ENCODE results near the gene KRTCAP2. TPM values are rescaled to one million over a fixed set of nuclear protein-coding genes. Genes with fewer than 3 reads are reported as not detected.

KRTCAP2 gene
- polyA plus RNA-seq, 12 donors = 59.2 to 147 (median 99.7) TPM; not detected in 1

DNA sequence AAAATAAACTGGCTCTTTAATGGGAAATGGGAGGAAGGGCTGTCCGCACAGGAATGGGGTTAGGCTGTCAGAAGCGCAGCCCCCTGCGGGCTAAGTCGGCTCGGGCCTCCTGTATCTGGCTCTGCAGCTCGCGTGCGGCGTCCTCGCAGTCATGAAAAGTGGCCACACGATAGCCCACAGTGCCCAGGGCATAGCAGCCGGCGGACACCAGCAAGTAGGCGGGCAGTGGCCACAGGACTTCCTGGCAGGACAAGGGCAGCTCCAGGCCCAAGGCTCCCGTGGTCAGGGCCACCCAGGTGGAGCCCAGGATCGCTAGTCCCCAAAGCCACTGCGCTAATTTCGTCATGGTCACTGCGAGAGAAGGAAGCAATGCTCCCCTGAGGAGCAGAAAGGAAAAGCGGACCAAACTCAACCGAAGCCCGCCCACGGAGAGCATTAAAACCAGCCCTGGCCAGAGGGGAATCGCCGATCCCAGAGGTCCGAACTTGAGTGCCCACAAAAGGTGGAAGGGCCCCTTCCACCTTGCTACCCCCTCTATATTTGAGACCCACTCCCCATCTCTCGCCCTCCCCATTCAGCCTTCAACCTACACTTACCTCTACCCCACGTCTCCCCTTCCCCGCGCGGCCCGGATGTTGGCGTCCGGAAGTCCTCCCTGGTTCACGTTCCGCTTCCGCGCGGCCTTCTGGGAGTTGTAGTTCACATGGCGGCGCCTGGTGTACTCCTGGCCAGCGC, 33.0 kb downstream of the KRTCAP2 start, which contains the start of gene DPM3:
Gene DPM3 (minus strand): TSS at position 637 of the 735 bp plus-strand sequence. CDS start 291 bp downstream, at position 346.
- peak; percentile 89 for DNase-seq

DNA sequence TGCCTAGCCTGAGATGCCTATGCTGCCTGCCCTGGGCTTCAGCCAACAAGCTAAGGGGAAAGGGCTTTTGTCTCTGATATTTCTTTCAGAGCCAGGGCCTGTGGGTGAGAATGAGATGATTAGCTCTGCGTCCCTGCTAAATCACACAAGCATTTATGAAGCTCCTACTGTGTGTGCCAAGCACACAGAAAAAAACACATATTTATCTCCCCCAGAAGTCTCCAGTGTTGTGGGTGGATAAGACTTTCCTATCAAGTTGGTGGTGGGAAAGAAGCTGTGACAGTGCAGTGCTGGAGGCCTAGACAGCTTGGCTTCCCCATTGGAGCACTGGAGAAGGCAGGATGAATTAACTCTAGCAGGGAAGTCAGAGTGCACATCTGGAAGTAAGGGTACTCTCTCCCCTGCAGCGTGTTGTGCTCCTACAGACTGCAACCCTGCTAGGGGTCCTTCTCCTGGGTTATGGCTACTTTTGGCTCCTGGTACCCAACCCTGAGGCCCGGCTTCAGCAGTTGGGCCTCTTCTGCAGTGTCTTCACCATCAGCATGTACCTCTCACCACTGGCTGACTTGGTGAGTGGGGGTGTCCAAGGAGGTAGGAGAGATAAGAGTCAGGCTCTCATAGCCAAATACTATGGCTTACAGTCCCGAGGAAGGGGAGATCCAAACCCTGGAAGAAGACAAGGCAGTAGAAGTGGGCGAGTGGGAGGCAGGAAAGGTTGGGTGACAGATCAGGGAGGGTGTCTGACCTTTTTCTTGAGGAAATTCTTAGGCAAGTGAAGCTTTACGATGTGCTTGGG, 35.8 kb downstream of the KRTCAP2 start:
- no peak for DNase-seq

DNA sequence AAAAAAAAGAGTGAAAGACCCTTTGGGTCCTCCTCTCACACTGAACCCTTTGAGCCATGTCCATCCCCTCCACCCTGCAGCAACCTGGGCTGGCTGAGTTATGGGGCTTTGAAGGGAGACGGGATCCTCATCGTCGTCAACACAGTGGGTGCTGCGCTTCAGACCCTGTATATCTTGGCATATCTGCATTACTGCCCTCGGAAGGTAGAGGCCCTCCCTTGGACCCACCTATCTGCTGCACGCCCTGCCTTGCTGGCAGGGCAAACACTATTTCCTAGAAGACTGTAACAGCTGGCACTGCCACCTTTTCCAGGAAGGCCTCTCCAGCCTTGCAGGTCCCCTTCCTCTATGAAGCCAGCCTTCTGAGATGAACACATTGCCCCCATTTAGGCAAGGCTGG, 36.4 kb downstream of the KRTCAP2 start:
- DNase-seq = no peak

DNA sequence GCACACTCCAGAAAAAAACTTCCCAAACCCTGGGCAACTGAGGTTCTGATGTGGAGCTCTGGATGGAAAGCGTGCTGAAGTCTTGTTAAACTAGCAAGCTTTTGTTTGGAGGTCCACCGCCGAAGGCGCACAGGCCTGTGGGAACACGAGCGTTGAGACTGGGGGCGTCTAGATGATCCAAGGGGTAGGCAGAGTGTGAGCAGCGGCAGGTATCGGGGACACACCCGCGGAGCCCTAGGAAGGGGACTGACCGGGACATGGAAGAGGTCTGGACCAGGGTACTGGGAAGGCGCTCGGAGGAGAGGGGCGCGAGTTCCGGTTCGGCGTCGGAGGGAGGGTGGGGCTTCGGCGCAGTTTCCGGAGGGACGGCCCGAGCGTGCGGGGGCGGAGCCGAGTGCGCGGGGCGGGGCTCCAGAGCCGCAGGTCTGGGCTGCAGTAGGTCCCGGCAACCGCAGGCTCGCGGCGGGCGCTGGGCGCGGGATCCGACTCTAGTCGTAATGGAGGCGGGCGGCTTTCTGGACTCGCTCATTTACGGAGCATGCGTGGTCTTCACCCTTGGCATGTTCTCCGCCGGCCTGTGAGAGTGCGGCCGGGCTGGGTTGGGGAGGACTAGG, 37.6 kb downstream of the KRTCAP2 start, which contains the start of gene SLC50A1:
Gene SLC50A1 (plus strand): TSS at position 438 of the 614 bp plus-strand sequence. CDS start 60 bp downstream, at position 498.
- DNase-seq = peak; percentile 96

DNA sequence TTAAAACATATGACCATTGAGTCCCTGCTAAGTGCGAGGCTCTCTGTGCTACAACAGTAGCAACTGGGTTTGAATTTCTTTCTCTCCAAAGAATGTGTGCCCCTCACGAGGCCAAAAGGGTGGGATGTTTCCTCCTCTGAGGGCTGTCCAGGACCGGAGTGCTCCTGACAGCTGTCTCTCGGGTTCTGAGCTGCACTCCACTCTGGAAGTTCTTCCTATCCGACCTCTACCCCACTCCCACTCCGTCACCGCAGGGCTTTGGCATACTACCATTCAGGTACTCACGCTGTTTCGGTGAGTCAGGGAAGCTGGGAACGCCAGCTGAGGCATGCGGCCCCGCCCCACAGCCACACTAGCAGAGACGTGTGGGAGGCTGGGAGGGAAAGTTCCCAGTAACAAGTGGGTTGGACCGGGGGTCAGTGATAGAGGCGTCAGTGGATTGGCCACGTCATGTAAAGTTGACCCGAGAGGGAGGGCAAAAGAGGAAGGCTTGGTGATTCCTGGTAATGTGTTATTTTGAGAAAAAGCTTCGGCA, 38.2 kb downstream of the KRTCAP2 start:
- peak; percentile 85 for DNase-seq

DNA sequence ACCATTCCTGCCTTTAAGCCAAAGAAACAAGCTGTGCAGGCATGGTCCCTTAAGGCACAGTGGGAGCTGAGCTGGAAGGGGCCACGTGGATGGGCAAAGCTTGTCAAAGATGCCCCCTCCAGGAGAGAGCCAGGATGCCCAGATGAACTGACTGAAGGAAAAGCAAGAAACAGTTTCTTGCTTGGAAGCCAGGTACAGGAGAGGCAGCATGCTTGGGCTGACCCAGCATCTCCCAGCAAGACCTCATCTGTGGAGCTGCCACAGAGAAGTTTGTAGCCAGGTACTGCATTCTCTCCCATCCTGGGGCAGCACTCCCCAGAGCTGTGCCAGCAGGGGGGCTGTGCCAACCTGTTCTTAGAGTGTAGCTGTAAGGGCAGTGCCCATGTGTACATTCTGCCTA, 38.8 kb downstream of the KRTCAP2 start:
- no peak for DNase-seq

DNA sequence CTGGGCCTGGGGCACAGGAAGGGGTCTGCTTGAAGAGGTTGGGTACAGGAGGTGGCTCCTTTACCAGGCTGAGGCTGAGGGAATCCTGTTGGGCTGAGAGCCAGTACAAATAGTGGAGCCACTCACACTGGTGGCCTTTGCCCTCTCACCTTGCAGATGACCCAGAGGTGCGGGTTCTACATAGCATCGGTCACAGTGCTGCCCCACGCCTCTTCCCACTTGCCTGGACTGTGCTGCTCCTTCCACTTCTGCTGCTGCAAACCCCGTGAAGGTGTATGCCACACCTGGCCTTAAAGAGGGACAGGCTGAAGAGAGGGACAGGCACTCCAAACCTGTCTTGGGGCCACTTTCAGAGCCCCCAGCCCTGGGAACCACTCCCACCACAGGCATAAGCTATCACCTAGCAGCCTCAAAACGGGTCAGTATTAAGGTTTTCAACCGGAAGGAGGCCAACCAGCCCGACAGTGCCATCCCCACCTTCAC, 39.3 kb downstream of the KRTCAP2 start:
- DNase-seq = no peak

DNA sequence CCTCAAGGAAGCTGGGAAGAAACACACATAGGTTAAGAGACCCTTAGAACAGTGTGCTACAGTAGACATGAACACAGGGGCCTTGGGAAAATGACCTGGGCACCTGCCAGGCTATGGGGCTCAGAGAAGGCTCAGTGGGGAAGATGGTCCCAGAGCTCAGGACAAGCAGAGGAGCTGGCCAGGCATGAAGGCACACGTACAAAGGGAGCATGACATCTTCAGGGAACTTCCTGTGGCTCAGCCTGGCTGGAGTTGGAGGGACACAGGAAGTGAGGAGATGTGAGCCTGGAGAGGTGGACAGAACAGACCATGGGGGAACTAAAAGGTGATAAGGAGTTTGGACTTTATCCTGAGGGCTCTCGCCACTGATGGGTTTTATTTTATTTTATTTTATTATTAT, 41.2 kb downstream of the KRTCAP2 start:
- no peak for DNase-seq

DNA sequence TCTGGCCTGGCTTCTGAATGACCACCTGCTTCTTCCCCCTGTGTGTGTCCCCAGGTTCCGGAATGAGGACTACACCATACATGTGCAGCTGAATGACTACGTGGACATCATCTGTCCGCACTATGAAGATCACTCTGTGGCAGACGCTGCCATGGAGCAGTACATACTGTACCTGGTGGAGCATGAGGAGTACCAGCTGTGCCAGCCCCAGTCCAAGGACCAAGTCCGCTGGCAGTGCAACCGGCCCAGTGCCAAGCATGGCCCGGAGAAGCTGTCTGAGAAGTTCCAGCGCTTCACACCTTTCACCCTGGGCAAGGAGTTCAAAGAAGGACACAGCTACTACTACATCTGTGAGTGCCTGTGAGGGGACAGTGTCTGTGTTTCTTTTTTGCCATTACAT, 41.8 kb downstream of the KRTCAP2 start:
- DNase-seq = no peak

DNA sequence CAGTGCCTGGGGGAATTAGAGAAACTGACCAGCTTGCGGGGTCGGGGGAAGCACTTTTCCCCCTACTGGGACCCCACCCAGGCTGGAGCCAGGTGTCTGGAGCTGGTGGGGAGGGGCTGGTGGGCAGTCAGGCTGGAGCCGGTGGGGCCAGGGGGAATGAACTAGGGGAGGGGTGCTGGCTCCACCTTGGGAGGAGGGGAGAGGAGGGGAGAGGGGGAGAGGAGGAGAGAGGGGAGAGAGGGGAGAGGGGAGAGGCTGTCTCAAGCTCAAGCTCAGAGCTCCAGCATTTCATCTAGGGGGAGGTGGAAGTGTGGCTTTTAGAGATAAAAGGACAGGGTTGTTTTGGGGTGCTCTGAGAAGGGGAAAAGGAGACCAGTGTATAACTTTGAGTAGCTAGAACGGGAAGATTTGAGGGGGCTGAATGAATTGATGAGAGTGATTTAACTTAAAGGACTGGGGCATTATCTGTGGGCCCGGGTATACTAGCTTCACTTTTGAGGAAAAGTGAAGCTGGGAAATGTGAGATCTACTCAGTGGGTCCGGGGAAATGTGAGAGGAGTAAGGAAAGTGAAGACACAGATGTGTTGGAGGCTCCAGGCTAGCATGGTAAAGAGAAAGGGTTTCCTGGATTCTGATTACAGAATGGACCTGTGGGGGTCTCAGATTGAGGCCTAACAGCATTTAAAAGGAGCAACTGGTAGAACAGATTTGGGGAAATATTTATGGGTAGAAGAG, 42.7 kb downstream of the KRTCAP2 start:
- DNase-seq = no peak

DNA sequence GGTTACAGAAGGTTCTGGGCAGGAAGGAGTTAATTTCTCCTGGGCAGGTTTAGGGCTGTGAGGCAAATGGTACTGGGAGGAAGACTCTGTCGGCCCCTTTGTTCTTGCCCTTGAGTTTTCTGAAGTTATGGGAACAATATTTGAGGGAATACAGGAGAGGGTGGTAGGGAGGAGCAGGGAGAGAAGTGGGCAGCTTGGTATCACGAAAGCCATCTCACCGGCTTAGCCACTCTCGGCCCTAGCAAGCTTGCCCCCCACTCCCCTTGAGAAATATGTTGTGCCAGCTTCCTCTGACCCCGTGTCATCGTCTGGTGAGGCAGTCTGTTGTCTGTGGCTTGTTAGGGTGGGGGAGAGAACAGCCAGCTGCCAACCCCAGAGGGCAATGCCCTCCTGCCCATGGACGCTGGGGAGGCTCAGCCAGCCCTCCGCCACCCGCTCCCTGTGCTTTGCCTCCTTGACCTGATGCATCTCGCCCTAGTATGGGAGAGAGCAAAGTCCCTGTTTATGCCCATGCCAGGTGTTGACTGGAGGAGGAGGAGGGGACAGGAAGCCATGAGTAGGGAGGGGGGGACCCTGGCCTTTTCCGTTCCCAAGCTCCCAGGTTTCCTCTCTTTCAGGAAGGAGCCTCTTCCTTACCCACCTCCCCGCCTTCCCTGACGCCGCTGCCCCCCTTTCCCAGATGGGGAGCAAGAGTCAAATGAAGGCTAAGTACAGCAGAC, 44.2 kb downstream of the KRTCAP2 start:
- DNase-seq = no peak

DNA sequence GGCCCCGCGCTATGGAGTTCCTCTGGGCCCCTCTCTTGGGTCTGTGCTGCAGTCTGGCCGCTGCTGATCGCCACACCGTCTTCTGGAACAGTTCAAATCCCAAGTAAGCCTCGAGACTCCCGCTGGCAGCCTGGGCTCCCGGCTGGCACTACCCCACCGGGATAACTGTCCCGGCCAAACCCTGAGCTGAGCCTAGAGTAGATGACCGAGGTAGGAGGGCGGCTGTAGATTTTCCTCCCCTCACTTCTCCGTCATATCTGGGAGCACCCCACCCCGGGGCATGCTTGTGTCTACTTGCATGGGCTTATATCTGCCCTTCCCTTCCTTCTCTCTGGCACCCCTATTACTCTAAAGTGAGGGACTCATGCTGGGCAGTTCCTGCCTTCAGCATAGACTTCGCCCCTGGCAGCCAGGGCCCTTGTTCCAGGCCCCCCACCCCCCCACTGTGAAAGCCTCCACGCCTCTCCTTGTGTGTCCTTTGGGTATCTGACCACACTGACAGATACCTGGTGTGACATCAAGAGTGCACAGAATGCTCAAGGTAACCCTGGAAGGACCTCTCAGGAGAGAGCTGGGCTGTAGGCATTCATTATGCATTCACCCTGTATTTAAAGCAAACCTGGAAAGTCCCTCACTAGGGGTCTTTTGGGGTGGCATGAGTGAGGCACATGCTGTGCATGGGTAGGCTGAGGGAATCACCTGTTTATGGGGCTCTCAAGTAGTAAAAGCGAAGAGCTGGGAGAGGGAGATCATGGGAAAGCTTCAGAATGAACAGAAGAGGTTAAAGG, 44.9 kb downstream of the KRTCAP2 start:
- DNase-seq = no peak

DNA sequence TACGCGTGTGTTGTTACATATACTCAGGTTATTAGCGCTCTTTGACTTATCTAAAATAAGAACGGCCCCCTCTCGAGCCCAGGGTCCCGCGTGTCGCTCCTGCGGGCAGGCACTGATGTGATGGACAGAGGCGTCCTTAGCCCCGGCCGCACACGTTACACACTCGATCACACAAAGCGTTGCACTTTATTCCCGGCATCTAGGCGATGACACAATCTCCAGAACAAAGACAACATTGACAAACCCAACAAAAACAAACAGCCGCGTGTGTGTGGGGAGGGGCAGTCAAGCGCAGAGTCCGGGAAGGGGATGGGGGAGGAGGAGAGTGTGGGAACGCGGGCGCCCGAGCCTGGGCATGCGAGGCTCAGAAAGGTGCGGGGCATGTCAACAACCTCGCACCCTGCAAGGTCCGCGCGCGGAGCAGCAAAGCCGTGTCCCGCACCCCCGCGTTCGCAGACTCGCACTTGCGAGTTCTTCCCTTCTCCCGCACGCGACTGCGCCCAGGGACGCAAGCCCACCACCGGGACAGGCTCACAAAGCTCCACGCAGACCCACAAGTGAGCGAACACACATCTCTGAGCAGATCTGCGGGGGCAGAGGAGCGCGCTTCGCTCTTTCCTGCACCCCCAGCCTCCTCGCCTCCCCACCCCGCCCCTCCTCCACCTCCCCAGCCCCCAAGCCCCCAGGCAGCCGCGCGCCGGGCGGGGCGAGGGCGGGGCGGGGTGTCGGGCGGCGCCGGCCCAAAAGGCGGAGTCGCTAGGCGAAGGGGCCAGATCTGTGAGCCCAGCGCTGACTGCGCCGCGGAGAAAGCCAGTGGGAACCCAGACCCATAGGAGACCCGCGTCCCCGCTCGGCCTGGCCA, 45.8 kb downstream of the KRTCAP2 start, which contains the start of gene EFNA1:
Gene EFNA1 (plus strand): TSS at position 772 of the 862 bp plus-strand sequence. CDS start 102 bp downstream, outside the sequence.
- no peak for DNase-seq

DNA sequence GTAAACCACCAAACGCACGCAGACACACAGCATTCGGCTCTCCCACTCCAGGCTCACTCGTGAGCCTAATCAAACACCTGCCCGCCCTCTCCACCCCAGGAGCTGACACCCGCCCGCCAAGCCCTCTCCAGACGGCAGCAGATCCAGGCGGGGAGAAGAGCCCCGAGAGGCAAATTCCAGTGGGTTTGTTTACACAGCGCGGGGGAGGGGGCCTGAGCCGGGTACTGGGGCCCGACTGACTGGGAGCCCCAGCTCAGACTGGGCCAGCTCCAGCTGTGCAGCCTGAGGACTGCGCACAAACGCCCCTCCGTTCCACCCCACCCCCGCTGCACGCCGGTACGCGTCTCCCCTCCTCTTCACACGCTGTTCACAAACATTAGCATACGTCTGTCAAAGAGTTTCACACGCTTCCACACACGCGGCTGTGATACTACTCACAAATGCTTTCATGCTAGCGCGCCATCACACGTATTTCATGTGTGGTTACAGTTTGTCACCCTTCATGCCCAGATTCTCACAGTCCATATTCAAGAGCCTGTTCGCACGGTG, 46.5 kb downstream of the KRTCAP2 start:
- DNase-seq = no peak

DNA sequence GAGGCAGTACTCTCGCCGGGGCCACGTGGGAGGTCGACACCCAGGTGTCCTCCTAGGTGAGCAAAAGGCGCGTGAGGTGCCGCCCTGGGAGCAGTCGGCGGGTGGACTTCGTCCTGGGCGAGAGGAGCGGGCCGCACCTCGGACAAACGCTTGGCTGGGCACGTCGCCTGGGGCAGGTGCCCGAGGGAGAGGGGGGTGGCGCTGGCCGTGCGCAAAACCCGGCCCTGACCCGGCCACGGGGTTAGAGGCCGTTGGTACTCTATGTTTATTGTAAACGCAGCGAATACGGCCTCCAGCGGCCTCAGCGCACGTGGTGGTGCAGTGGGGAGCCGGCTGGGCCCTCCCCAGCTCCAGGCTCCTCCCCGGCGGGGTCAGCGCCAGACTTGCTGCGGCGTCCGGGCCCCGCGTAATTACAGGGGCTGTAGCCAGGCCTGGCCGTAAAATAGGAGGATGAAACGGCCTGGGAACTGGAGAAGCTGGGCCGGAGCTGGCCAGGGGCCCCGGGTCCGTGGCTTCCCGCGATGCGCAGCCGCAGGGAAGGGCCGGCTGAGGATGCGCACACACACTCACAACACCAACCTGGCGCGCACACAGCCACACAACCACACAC, 47.1 kb downstream of the KRTCAP2 start:
- DNase-seq = no peak

DNA sequence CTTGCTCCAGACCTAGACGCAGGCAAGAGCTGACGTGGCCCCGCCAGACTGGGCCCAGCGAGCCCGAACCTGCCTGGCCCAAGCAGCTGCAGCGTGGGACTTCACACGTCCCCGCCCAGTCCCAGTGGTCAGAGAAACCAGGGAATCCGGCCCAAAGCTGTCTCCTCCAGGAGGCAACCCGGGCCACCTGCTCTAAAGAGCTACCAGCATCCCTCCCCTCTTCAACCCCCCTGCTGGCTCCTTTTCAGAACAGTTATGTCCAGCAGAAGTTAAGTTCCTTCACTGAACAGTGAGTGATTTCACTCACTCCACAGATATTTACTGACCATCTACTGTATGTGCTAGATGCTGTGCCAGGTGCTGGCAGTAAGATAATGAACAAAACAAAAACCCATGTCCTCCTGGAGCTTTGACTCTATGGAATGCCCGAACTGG, 47.6 kb downstream of the KRTCAP2 start:
- no peak for DNase-seq
